ENCODE data around the gene CABLES2. TPM values are rescaled to one million over a fixed set of nuclear protein-coding genes. Genes with fewer than 3 reads are reported as not detected.

CABLES2 gene
- 9.3 TPM for total RNA-seq (ENCODE audit: unreplicated experiment)
- long read RNA-seq: 0 reads

DNA sequence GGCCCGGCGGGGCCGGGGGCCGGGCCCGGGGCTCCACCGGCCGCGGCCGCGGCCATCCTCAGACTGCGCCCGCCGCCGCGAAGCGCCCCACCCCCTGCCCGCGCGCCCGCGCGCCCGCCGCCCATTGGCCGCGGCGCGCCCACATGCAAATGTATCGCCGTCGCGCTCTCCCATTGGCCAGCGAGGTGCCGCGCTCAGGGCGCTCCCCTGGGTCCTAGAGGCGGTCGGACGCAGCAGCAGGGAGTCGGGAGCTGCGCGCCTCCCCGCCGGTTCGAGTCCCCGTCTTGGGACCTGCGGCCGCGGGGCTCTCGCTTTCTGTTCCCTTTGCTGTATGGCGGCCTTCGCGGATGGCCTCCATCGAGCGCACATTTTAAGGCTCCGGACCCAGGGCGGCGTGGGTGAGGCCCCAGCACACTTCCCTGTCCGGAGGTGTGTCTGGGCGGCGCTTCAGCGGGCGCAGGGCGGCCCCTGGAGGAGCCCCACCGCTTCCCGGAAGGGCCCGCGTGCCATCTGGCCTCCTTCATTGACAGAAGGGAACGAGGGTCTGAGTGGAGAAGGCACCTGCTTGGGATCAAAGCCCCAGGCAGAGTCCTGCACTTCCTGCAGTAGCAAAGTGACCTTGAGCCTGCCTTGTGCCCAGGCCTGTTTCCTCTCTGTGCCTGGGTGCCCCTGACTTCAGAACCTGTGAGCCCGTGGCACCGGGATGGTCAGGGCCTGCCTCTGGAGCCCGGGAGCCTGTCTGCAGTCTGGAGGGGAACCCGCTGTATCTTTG is at the start of gene CABLES2:
Gene CABLES2, minus strand, starts transcription at position 65 of the 772 bp plus-strand sequence. Its CDS starts 9 bp downstream, at position 56.
- peaks cover 6% of the 10 kb centered on the region for H3K4me1 Mint-ChIP-seq (ENCODE audit: unreplicated experiment)
- no peaks in the 10 kb centered on the region for H3K9me3 Mint-ChIP-seq (ENCODE audit: unreplicated experiment)
- peak; percentile 92 for DNase-seq (ENCODE audit: low spot score)
- peaks cover 8% of the 10 kb centered on the region for H3K27me3 Mint-ChIP-seq (ENCODE audit: unreplicated experiment)
- H3K4me3 Mint-ChIP-seq (ENCODE audit: unreplicated experiment): peak within 1 kb of the TSS; percentile 69
- no peaks in the 10 kb centered on the region for H3K36me3 Mint-ChIP-seq (ENCODE audit: low read depth, unreplicated experiment)
- no peak within 1 kb of the TSS for H3K27ac Mint-ChIP-seq (ENCODE audit: unreplicated experiment)
- TF ChIP-seq, protein P1, sequence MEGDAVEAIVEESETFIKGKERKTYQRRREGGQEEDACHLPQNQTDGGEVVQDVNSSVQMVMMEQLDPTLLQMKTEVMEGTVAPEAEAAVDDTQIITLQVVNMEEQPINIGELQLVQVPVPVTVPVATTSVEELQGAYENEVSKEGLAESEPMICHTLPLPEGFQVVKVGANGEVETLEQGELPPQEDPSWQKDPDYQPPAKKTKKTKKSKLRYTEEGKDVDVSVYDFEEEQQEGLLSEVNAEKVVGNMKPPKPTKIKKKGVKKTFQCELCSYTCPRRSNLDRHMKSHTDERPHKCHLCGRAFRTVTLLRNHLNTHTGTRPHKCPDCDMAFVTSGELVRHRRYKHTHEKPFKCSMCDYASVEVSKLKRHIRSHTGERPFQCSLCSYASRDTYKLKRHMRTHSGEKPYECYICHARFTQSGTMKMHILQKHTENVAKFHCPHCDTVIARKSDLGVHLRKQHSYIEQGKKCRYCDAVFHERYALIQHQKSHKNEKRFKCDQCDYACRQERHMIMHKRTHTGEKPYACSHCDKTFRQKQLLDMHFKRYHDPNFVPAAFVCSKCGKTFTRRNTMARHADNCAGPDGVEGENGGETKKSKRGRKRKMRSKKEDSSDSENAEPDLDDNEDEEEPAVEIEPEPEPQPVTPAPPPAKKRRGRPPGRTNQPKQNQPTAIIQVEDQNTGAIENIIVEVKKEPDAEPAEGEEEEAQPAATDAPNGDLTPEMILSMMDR (IDR thresholded peaks at IDR 0.05; ENCODE audit: unreplicated experiment): no peak

DNA sequence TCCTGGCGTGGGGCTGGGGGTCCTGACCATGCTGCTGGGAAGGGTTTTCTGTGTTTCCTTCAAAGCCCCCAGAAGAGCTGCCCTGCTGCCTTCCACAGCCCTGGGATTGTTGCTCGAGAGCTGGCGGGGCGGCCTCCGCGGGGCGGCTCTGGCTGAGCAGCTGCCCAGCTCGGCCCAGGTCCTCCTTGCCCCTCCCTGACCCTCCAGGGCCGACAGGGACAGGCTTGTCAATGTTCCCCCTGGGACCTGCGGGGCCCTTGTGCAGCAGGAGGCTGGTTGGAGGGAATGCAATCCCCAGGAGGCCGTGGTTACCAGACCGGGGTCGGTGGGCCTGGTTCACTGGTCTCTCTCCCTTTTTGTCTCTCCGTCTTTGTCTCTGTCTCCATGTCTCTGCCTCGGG is 48.8 kb upstream of the CABLES2 start:
- H3K4me1 Mint-ChIP-seq (ENCODE audit: unreplicated experiment): no peaks in the 10 kb centered on the region
- no peak for DNase-seq (ENCODE audit: low spot score)
- H3K9me3 Mint-ChIP-seq (ENCODE audit: unreplicated experiment): no peaks in the 10 kb centered on the region
- no peak overlapping the region for H3K4me3 Mint-ChIP-seq (ENCODE audit: unreplicated experiment)
- TF ChIP-seq, protein P1 (IDR thresholded peaks at IDR 0.05; ENCODE audit: unreplicated experiment): no peak
- H3K27ac Mint-ChIP-seq (ENCODE audit: unreplicated experiment): no peak overlapping the region
- H3K36me3 Mint-ChIP-seq (ENCODE audit: low read depth, unreplicated experiment): no peaks in the 10 kb centered on the region
- peaks cover 9% of the 10 kb centered on the region for H3K27me3 Mint-ChIP-seq (ENCODE audit: unreplicated experiment)

DNA sequence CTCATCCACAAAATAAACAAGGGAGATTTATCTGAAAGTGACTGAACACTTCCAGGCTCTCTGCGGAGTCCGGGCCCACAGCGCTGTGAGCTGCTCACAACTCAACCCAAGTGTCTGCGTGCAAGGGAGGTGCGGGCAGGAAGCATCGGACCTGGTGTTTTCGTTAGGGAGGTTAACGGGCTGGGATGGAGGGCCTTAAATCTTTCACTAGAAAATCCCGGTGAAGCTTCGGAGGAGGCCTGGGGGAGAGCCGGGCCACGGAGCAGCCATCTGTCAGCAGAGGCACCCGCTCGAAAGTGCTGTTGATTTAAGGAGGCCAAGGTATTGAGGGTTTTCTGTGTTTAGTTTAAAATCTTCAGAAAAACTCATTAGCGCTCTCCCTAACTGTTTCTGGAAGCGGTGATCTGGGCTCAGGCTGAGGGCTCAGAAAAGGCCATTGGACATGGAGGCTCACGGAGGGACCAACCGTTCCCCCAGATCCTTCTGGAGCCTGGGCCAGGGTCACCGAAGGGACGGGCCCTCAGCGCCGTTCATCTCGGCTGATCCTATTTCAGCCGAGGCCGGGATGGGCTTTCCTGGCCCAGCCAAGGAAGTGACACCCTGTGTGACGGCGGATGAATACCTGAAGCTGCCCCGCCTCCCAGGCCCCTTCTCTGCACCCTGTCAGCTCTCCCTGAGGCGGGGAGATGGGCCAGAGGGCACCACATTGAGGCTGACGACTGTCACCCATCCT is 48.0 kb upstream of the CABLES2 start:
- no peak for DNase-seq (ENCODE audit: low spot score)
- H3K27ac Mint-ChIP-seq (ENCODE audit: unreplicated experiment): no peak overlapping the region
- H3K36me3 Mint-ChIP-seq (ENCODE audit: low read depth, unreplicated experiment): no peaks in the 10 kb centered on the region
- peaks cover 9% of the 10 kb centered on the region for H3K27me3 Mint-ChIP-seq (ENCODE audit: unreplicated experiment)
- H3K4me3 Mint-ChIP-seq (ENCODE audit: unreplicated experiment): no peak overlapping the region
- no peaks in the 10 kb centered on the region for H3K4me1 Mint-ChIP-seq (ENCODE audit: unreplicated experiment)
- TF ChIP-seq, protein P1 (IDR thresholded peaks at IDR 0.05; ENCODE audit: unreplicated experiment): no peak
- no peaks in the 10 kb centered on the region for H3K9me3 Mint-ChIP-seq (ENCODE audit: unreplicated experiment)

DNA sequence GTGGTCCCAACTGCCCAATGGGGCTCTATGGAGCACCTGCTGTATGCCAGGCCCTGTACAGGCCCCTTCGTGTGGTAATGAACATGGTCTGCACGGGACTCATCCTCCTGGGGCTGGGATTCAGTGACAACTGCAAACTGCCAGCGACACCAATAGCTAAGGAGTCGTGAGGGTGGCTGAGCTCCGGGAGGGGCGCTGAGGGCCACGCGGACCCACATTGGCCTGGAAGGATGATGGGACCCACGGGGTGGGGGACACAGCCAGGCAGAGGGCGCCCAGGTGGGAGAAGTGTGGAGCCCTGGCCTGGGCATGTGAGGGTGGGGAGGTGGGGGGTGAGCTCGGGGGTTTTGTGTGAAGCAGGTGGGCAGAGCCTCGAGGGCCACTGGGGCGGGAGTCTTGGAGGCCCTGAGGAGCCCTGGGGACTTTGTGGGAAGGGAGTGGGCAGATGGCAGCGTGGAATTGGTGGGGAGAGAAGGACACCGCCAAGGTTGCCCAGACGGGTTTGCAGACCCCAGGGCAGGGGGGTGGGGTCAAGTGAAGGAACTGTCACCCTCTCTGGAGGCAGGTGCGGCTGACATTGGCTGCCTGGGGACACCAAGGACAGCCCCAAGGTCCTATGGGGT is 46.2 kb upstream of the CABLES2 start:
- H3K27ac Mint-ChIP-seq (ENCODE audit: unreplicated experiment): no peak overlapping the region
- DNase-seq (ENCODE audit: low spot score): no peak
- no peaks in the 10 kb centered on the region for H3K9me3 Mint-ChIP-seq (ENCODE audit: unreplicated experiment)
- peaks cover 12% of the 10 kb centered on the region for H3K27me3 Mint-ChIP-seq (ENCODE audit: unreplicated experiment)
- no peak overlapping the region for H3K4me3 Mint-ChIP-seq (ENCODE audit: unreplicated experiment)
- H3K4me1 Mint-ChIP-seq (ENCODE audit: unreplicated experiment): no peaks in the 10 kb centered on the region
- no peaks in the 10 kb centered on the region for H3K36me3 Mint-ChIP-seq (ENCODE audit: low read depth, unreplicated experiment)
- TF ChIP-seq, protein P1 (IDR thresholded peaks at IDR 0.05; ENCODE audit: unreplicated experiment): no peak
